ENCODE measurements around the gene RFXANK. TPM values are rescaled to one million over a fixed set of nuclear protein-coding genes. Genes with fewer than 3 reads are reported as not detected.
"Not testable (repeated sequence)": the region's sequence is repeated elsewhere in the genome, so short reads cannot be mapped to it uniquely, and the experiment has no call there.

RFXANK gene
- polyA plus RNA-seq (ENCODE audit: low read depth in 6 of 6): 100 to 1,000 TPM in 1 of 6 donors, 10 to 100 TPM in 5; 74.7 to 141 (median 85.8) TPM

GRCh38 chr19:19192078-19192882, at the start of gene RFXANK, which contains the start of gene BORCS8:
Gene RFXANK (plus strand): TSS chr19:19192258. CDS start chr19:19193947, 1,689 bp downstream.
Gene BORCS8 (minus strand): TSS chr19:19192152. CDS start chr19:19192117, 35 bp downstream.
- H3K36me3 Mint-ChIP-seq: no peaks in the 10 kb centered on the region
- no peaks in the 10 kb centered on the region for H3K9me3 Mint-ChIP-seq
- no peaks in the 10 kb centered on the region for H3K27me3 Mint-ChIP-seq
- H3K4me3 Mint-ChIP-seq: peak within 1 kb of the TSS; percentile 91 to 99 (median 97)
- ATAC-seq (ENCODE audit: low read depth in 2 of 2) (peak; percentile 83 to 87), DNase-seq (peak; percentile 99)
- peaks cover 39 to 66% (median 46%) of the 10 kb centered on the region in 3 donors for H3K4me1 Mint-ChIP-seq
- peak within 1 kb of the TSS; percentile 99 to 100 (median 99) for H3K27ac Mint-ChIP-seq

DNA sequence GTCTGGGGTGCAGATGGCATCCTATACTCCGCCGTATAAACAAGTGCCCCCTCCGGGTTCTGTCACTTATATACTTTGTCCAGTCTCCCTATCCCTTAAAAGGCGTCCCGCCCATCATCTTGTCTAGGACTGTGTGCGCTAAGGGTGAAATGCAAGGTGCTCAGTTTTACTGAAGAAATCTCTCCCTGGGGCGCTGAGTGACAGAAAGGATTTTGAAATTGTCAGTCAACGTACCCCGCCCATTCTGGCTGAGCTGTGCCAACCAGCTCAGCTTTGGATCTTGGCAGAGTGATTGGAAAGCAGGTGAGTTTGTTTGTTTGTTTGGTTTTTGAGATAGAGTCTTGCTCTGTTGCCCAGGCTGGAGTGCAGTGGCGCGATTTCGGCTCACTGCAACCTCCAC, 49.7 kb upstream of the RFXANK start:
- Mint-ChIP-seq H3K4me3 (no peak overlapping the region), H3K9me3 (no peaks in the 10 kb centered on the region), H3K27ac (no peak overlapping the region), H3K27me3 (no peaks in the 10 kb centered on the region), H3K36me3 (no peaks in the 10 kb centered on the region), H3K4me1 (peaks cover 16 to 31% (median 16%) of the 10 kb centered on the region in 3 donors)
- no peak for DNase-seq
- ATAC-seq (ENCODE audit: low read depth in 2 of 2): no peak

DNA sequence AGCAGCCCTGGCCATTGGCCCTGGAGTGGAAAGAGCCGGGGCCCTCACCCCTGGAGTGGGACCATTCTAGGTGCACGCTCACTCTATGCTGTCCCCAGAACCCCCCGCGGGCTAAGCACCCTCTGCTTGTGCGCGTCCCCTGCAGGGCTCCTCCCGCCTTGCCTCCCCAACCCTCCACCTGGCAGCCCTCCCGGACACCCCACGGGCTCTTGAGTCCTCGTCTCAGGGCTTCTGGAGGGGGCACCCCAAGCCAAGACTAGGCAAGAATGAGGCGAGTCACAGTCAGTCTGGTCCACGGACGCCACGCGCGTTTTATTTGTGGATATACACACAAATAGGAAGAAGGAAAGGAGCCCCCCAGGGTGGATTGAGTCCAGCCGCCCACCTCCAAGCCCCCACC, 46.8 kb upstream of the RFXANK start:
- no peaks in the 10 kb centered on the region for H3K36me3 Mint-ChIP-seq
- peak overlapping the region in 1 of 8 donors; percentile 72 for H3K4me3 Mint-ChIP-seq
- ATAC-seq (ENCODE audit: low read depth in 2 of 2): no peak
- no peaks in the 10 kb centered on the region for H3K27me3 Mint-ChIP-seq
- H3K4me1 Mint-ChIP-seq: peaks cover 0 to 4% (median 3%) of the 10 kb centered on the region in 3 donors
- H3K27ac Mint-ChIP-seq: peak overlapping the region in 2 of 6 donors; percentile 60 to 81
- H3K9me3 Mint-ChIP-seq: no peaks in the 10 kb centered on the region
- DNase-seq: no peak

DNA sequence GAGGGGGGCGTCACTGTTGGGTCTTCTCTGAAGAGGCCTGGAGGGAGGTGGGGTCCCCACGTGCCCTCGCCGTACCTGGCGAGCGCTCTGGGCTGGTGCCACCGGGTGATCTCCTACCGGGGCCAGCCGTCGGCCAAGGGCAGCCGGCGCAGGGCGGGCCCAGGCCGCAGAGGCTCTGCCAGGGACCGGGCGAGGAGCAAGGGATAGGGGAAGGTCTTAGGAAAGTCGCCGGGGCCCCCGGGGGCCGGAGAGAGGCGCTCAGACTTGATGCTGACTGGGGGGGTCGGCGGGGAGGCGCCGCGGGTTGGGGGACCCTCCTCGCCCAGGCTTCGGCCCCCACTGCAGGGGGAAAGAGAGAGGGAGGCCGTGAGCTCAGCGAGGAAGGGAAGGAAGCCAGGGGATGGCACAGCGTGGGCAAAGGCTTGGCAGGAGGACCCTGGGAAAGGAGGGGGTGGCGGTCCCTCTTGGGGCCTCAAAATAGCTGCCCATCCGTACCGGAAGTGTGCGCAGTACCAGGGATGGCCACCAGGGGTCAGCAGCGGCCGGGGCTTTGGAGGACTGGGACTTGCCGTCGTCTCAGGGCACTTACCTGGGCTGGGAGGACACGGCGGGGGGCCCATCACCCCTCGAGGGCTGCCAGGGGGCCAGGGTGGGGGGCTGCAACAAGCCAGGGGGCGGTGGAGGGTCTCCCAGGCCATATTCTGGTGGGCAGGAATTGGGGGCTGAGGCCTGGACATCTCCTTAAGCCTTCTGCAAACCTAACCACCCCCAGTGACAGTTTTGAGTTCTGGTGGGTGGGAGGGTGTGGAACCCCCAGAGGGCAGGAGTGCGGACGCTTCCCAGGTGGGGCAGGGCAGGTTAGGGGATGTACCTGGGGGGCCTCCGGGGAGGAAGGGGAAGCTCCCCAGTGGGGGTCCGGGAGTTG, 46.1 kb upstream of the RFXANK start:
- peaks cover 2 to 8% (median 5%) of the 10 kb centered on the region in 3 donors for H3K4me1 Mint-ChIP-seq
- peak overlapping the region in 1 of 8 donors; percentile 33 for H3K4me3 Mint-ChIP-seq
- H3K36me3 Mint-ChIP-seq: no peaks in the 10 kb centered on the region
- no peaks in the 10 kb centered on the region for H3K27me3 Mint-ChIP-seq
- H3K9me3 Mint-ChIP-seq: no peaks in the 10 kb centered on the region
- H3K27ac Mint-ChIP-seq: peak overlapping the region in 2 of 6 donors; percentile 60 to 81
- peak; percentile 82 for DNase-seq
- peak; percentile 86 to 91 for ATAC-seq (ENCODE audit: low read depth in 2 of 2)

GRCh38 chr19:19146865-19147264, 45.2 kb upstream of the RFXANK start:
- no peak overlapping the region for H3K4me3 Mint-ChIP-seq
- no peaks in the 10 kb centered on the region for H3K9me3 Mint-ChIP-seq
- DNase-seq (no peak), ATAC-seq (ENCODE audit: low read depth in 2 of 2) (no peak)
- no peak overlapping the region for H3K27ac Mint-ChIP-seq
- no peaks in the 10 kb centered on the region for H3K27me3 Mint-ChIP-seq
- no peaks in the 10 kb centered on the region for H3K36me3 Mint-ChIP-seq
- H3K4me1 Mint-ChIP-seq: peaks cover 12 to 16% (median 13%) of the 10 kb centered on the region in 3 donors

GRCh38 chr19:19147344-19147743, 44.7 kb upstream of the RFXANK start:
- ATAC-seq (ENCODE audit: low read depth in 2 of 2) (no peak), DNase-seq (no peak)
- H3K4me1 Mint-ChIP-seq: peaks cover 13 to 16% (median 16%) of the 10 kb centered on the region in 3 donors
- H3K9me3 Mint-ChIP-seq: no peaks in the 10 kb centered on the region
- no peaks in the 10 kb centered on the region for H3K27me3 Mint-ChIP-seq
- H3K27ac Mint-ChIP-seq: no peak overlapping the region
- no peak overlapping the region for H3K4me3 Mint-ChIP-seq
- no peaks in the 10 kb centered on the region for H3K36me3 Mint-ChIP-seq

DNA sequence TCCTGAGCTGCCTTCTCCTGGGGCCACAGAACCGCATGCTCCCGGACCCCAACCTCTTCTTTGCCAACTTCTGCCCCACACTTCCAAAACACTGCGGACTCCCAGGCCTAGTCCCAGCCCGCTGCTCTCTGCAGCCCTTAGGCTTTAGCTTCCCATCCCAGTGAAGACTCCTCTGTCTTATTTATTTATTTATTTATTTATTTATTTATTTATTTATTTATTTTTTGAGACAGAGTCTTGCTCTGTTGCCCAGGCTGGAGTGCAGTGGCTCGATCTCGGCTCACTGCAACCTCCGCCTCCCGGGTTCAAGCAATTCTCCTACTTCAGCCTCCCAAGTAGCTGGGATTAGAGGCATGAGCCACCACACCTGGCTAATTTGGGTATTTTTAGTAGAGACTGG, 43.6 kb upstream of the RFXANK start:
- not testable (repeated sequence) for H3K36me3 Mint-ChIP-seq; DNase-seq; H3K27me3 Mint-ChIP-seq; H3K27ac Mint-ChIP-seq; H3K9me3 Mint-ChIP-seq; ATAC-seq (ENCODE audit: low read depth in 2 of 2); H3K4me3 Mint-ChIP-seq
- peaks cover 13 to 24% (median 16%) of the 10 kb centered on the region in 3 donors for H3K4me1 Mint-ChIP-seq

- H3K27ac Mint-ChIP-seq: no peak overlapping the region
- no peak overlapping the region for H3K4me3 Mint-ChIP-seq
- H3K36me3 Mint-ChIP-seq: no peaks in the 10 kb centered on the region
- peaks cover 13 to 25% (median 17%) of the 10 kb centered on the region in 3 donors for H3K4me1 Mint-ChIP-seq
- no peak for DNase-seq
- no peaks in the 10 kb centered on the region for H3K27me3 Mint-ChIP-seq
- ATAC-seq (ENCODE audit: low read depth in 2 of 2): no peak
- no peaks in the 10 kb centered on the region for H3K9me3 Mint-ChIP-seq
Observed at GRCh38 chr19:19149435-19149834, 42.6 kb upstream of the RFXANK start.

DNA sequence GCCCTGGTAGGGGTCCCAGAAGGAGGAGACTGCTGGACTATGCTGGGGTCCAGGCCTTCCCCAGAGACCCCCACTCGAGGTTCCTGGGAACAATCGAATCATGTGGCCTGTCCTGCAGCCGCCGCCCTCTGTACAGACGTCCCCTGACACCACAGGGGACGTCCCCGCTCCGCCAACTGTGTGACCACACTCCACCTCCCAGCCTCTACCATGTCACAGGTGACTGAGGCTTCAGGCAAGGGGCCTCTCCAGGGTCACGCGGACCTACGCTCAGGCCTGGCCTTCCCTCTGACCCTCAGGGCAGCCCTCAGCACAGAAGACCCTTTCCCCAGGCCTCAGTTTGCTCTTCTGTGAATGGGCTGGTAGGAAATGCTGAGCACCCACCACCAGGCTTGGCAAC, 40.6 kb upstream of the RFXANK start:
- Mint-ChIP-seq H3K27me3 (no peaks in the 10 kb centered on the region), H3K4me1 (peaks cover 22 to 41% (median 29%) of the 10 kb centered on the region in 3 donors), H3K27ac (peak overlapping the region in 2 of 6 donors; percentile 37 to 60), H3K9me3 (peaks cover 0 to 8% (median 3%) of the 10 kb centered on the region in 7 donors), H3K4me3 (peak overlapping the region in 5 of 8 donors; percentile 15 to 85 (median 27)), H3K36me3 (peaks cover 11 to 15% of the 10 kb centered on the region in 2 donors)
- ATAC-seq (ENCODE audit: low read depth in 2 of 2): peak; percentile 66 to 67
- no peak for DNase-seq

DNA sequence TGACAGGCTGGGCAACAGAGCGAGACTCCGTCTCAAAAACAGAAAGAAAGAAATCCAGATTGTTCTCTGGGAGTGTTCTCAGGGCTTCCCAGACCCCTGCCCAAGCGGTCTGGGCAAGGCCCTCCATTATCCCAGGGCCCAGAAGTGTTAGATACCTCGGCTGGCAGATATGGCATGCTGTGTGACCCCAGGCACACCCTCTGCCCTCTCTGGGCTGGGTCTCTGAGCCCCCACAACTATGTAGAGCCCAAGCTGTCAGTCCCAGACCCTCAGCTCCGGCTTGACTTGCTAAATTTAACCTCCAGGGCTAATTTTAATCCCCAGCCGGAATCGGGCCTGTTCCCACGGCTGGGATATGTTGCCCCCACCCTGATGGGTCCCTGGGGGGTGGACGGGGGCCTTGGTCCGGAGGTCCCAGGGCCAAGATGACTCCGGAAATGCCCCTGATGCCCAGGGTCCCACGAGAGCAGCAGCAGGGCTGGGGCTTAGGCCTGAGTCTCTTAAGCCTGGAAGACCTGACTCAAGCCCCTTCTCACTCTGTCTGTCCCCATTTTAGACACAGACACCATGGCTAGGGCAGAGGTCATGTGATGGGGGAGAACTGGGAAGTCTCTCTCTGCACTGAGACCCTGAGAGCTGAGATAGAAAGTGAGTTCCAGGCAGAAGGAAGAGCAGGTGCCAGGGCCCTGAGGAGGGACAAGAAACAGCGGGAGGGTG, 39.2 kb upstream of the RFXANK start:
- Mint-ChIP-seq H3K4me1 (peaks cover 27 to 41% (median 37%) of the 10 kb centered on the region in 3 donors), H3K9me3 (peaks cover 0 to 8% (median 3%) of the 10 kb centered on the region in 7 donors), H3K27ac (peak overlapping the region in 3 of 6 donors; percentile 6 to 76 (median 24)), H3K36me3 (peaks cover 11 to 15% of the 10 kb centered on the region in 2 donors), H3K4me3 (no peak overlapping the region), H3K27me3 (no peaks in the 10 kb centered on the region)
- ATAC-seq (ENCODE audit: low read depth in 2 of 2) (no peak), DNase-seq (no peak)

DNA sequence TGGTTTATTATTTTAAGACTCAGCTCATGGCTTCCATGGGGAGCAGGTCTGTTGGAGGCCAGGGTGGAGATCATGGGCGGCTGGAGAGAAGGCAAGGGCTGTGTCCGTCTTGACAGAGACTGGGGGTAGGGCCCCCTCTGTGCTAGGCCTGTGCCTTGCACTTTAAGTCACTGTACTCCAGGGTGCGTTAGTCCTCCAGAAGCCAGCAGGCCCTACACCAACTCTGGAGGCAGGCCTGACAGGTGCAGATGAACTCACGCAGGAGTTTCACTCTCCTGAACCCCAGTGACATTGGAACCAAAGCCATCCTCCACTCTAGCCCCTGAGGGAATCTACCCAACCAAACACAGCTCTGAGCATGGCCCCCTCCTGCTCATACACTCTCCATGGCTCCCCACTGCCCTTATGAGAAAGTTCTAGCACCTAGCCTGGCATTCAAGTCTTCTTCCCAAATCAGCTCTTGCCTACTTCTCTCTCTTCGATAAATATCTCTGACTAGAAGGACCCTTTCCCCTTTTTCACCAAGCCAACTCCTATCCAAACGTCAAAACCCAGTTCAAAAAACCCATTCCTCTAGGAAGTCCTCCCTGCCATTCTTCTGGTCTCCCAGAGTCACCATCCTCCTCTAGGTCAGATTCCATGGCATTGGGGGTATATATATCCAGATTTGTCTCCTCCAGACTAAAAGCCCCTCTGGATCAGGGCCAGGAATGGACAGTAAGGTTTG, 37.1 kb upstream of the RFXANK start:
- Mint-ChIP-seq H3K4me3 (peak overlapping the region in 2 of 8 donors; percentile 22 to 74), H3K36me3 (peaks cover 11 to 15% of the 10 kb centered on the region in 2 donors), H3K4me1 (peaks cover 32 to 48% (median 44%) of the 10 kb centered on the region in 3 donors), H3K9me3 (peaks cover 0 to 8% (median 3%) of the 10 kb centered on the region in 7 donors), H3K27me3 (no peaks in the 10 kb centered on the region), H3K27ac (peak overlapping the region in 3 of 6 donors; percentile 17 to 84 (median 64))
- no peak for ATAC-seq (ENCODE audit: low read depth in 2 of 2)
- no peak for DNase-seq
